Stomach (tissue), 9 donors: Measurements from ENCODE around the gene PLD3. TPM values are rescaled to one million over a fixed set of nuclear protein-coding genes. Genes with fewer than 3 reads are reported as not detected.

Source experiments
- DNase-seq, 2 donors: peaks; one replicate each; pipeline versions ENCODE4 v3.0.0 to v3.0.0-alpha.2; 2013 to 2019
- H3K27ac ChIP-seq, 5 donors: fragments of 200-600 bp in 4 of 5; sonication (generic) in 4 of 5; one replicate each; pipeline ENCODE4 v1.5.1; 2013 to 2019; ENCODE audit warnings: mild to moderate bottlenecking in 1 of 5, moderate library complexity in 1 of 5
- H3K27me3 ChIP-seq, 3 donors: fragments of 200-600 bp; sonication (generic); one replicate each; pipeline ENCODE4 v1.5.1; 2017 to 2019; ENCODE audit warnings: mixed run types in 1 of 3
- H3K36me3 ChIP-seq, 4 donors: fragments of 200-600 bp; sonication (generic); 1 replicate in 3 of 4; 2 replicates in 1 of 4; pipeline ENCODE4 v1.5.1; 2016 to 2019
- H3K4me1 ChIP-seq, 4 donors: fragments of 200-600 bp; sonication (generic); one replicate each; pipeline ENCODE4 v1.5.1; 2016 to 2019
- H3K4me3 ChIP-seq, 4 donors: fragments of 200-600 bp; sonication (generic) in 3 of 4; one replicate each; pipeline ENCODE4 v1.5.1; 2016 to 2019; ENCODE audit warnings: mild to moderate bottlenecking in 1 of 4
- H3K9me3 ChIP-seq, 4 donors: fragments of 200-600 bp; sonication (generic); one replicate each; pipeline ENCODE4 v1.5.1; 2016 to 2019
- EP300 ChIP-seq: sonication (generic); formaldehyde crosslinking; IDR thresholded peaks from one replicate; pipeline ENCODE4 v1.6.1; 2017; ENCODE audit warnings: antibody characterized with exemption
- POLR2A ChIP-seq, 4 donors: fragments of 450-650 bp; IDR thresholded peaks; one replicate each; pipeline ENCODE4 v1.6.1; 2016; ENCODE audit warnings: antibody characterized with exemption in 4 of 4, control low read depth in 2 of 4, mild to moderate bottlenecking in 1 of 4, moderate library complexity in 1 of 4
- POLR2AphosphoS5 ChIP-seq, 3 donors: sonication (generic); formaldehyde crosslinking; IDR thresholded peaks; one replicate each; pipeline ENCODE4 v1.6.1; 2016; ENCODE audit warnings: antibody characterized with exemption in 3 of 3
- WGBS, 5 donors: extraction: QIAGEN DNeasy Blood & Tissue Kit in 3 of 5; methylation state at CpG; one replicate each; pipeline versions ENCODE4 v1.1.5 to v1.1.7; 2013 to 2018; 5-methylcytosine and 5-hydroxymethylcytosine counted together
- intact Hi-C: fragments of 100-400 bp; cut with DNase I; formaldehyde crosslinking; loops from one replicate; pipeline ENCODE4 v1.15.1; 2023; ENCODE audit warnings: low total_unique reads
- polyA plus RNA-seq, 3 donors: library from polyadenylated mRNA; stranded (reverse); fragments of 200-250 nt; gene quantifications; one replicate each; pipeline ENCODE4 v1.2.3, GENCODE V29; 2013
- total RNA-seq, 5 donors: library from RNA; depleted of rRNA; stranded (reverse); fragments of >200 nt; gene quantifications; one replicate each; pipeline versions ENCODE4 v1.1.0 to v1.2.3, GENCODE V29; 2014 to 2016
- TF ChIP-seq, protein P1 (sequence below), 7 experiments: fragments of 450-650 bp in 4 of 7; fragments of 200-600 bp in 3 of 7; sonication (generic) in 3 of 7; IDR thresholded peaks; one replicate each; pipeline ENCODE4 v1.5.1; 2016 to 2019; ENCODE audit warnings: antibody characterized with exemption in 7 of 7, control low read depth in 2 of 7, mild to moderate bottlenecking in 1 of 7
- donor health status: healthy with polysubstance abuse.
- donor health status: Bipolar disorder and iron deficiency.
- donor health status: healthy.

The PLD3 gene
- total and polyA plus RNA-seq, 8 donors, result 58.8 to 273 (median 145) TPM

DNA sequence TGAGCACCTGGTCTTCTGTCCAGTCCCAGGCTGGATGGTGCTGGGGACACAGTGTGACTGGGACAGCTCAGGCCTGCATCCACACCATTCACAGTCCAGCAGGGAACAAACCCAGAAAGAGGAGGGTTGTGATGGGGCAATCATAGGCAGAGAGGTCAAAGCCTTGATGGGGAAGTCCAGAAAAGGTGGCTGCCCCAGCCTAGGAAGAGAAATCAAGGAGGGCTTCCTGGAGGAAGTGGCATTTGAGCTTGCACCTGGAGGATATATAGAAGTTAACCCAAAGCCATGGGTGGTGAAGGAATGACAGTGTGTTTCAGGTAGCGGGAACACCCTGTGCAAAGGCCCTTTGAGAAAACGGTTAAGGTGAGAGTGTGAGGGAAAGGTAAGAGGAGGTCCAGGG lies 67.3 kb downstream of the PLD3 start:
- no peak for DNase-seq
- no peaks in the 10 kb centered on the region for H3K36me3 ChIP-seq
- TF ChIP-seq EP300, result no peak
- TF ChIP-seq POLR2A (IDR thresholded peaks at IDR 0.05), result no peak
- no peak for TF ChIP-seq POLR2AphosphoS5 (IDR thresholded peaks at IDR 0.05)
- TF ChIP-seq, protein P1, sequence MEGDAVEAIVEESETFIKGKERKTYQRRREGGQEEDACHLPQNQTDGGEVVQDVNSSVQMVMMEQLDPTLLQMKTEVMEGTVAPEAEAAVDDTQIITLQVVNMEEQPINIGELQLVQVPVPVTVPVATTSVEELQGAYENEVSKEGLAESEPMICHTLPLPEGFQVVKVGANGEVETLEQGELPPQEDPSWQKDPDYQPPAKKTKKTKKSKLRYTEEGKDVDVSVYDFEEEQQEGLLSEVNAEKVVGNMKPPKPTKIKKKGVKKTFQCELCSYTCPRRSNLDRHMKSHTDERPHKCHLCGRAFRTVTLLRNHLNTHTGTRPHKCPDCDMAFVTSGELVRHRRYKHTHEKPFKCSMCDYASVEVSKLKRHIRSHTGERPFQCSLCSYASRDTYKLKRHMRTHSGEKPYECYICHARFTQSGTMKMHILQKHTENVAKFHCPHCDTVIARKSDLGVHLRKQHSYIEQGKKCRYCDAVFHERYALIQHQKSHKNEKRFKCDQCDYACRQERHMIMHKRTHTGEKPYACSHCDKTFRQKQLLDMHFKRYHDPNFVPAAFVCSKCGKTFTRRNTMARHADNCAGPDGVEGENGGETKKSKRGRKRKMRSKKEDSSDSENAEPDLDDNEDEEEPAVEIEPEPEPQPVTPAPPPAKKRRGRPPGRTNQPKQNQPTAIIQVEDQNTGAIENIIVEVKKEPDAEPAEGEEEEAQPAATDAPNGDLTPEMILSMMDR (IDR thresholded peaks at IDR 0.05), result no peak
- H3K27me3 ChIP-seq, result no peaks in the 10 kb centered on the region
- H3K4me1 ChIP-seq, result peaks cover 8 to 34% (median 19%) of the 10 kb centered on the region in 4 donors
- H3K4me3 ChIP-seq, result no peak overlapping the region
- 84 to 98% (median 94%) methylated on average over 2 of the region's 2 CpGs for WGBS, 5 donors
- no peaks in the 10 kb centered on the region for H3K9me3 ChIP-seq
- intact Hi-C loops, result no loop called here
- peak overlapping the region in 1 of 5 donors; percentile 79 for H3K27ac ChIP-seq

DNA sequence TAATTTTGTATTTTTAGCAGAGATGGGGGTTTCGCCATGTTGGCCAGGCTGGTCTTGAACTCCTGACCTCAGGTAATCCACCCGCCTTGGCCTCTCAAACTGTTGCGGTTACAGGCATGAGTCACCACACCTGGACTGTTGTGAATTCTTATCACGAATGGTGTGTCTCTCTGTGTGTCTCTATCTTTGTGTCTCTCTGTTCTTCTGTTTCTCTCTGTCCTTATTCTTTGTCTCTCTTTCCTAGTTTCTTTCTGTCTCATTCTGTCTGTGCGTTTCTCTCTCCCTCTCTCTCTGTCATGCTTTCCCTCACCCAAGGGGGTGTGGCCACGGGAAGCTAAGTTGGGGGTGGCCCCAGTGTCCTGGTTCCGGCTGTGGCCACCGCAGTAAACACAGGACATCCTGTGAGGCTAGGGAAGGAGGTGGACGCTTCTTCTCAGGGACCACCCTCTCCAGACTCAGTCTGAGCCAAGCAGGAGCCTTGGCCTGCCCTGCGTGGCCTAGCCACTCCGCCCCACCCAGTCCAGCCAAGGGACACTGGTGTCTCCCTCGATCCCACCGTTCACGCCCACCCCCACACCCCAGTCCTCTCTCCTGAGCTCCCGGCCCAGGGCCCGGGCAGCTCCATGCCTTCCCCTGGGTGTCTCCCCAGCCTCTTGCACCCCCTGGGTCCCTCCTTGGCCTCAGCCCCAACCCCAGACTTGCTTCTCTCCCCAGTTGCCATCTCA lies 68.6 kb downstream of the PLD3 start:
- 32 to 36% (median 36%) methylated on average over 12 to 16 of the region's 16 CpGs for WGBS, 5 donors
- H3K4me3 ChIP-seq, result no peak overlapping the region

DNA sequence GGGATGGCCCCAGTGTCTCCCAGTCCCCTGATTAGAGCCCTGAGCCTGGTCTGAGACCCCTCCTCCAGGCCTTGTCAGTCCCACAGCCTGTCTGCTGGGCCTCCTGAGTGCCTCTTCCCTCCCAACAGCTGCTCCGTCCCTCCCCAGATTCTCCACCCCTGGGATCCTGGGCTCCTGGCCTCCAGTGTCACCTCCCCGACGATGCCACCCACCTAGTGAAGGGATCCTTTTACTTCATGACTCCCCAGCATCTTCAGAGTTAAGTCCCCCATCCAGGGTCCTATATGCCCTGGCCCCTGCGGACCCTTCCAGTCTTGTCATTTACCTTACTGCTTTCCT lies 69.1 kb downstream of the PLD3 start:
- H3K36me3 ChIP-seq, result peaks cover 4% of the 10 kb centered on the region in 4 donors
- WGBS, 5 donors, result 70 to 83% (median 79%) methylated on average over 4 of the region's 4 CpGs
- no peak overlapping the region for H3K4me3 ChIP-seq
- no peaks in the 10 kb centered on the region for H3K9me3 ChIP-seq
- H3K27ac ChIP-seq, result peak overlapping the region; percentile 48 to 81 (median 79)
- peaks cover 21 to 41% (median 28%) of the 10 kb centered on the region in 4 donors for H3K4me1 ChIP-seq
- H3K27me3 ChIP-seq, result no peaks in the 10 kb centered on the region
- intact Hi-C loops, result no loop called here
- DNase-seq, result no peak
- TF ChIP-seq EP300, result no peak
- TF ChIP-seq, protein P1 (IDR thresholded peaks at IDR 0.05), result no peak
- TF ChIP-seq POLR2A (IDR thresholded peaks at IDR 0.05), result no peak
- TF ChIP-seq POLR2AphosphoS5 (IDR thresholded peaks at IDR 0.05), result no peak

More for the DNA sequence above, 68.6 kb downstream of the PLD3 start:
- Histone ChIP-seq H3K27me3 (no peaks in the 10 kb centered on the region), H3K36me3 (no peaks in the 10 kb centered on the region), H3K27ac (peak overlapping the region; percentile 48 to 81 (median 79)), H3K4me1 (peaks cover 16 to 36% (median 23%) of the 10 kb centered on the region in 4 donors), H3K9me3 (no peaks in the 10 kb centered on the region)
- peak; percentile 44 to 83 for DNase-seq
- intact Hi-C loops, result no loop called here
- TF ChIP-seq EP300 (no peak), POLR2AphosphoS5 (IDR thresholded peaks at IDR 0.05) (peak; percentile 34 to 71 (median 63)), POLR2A (IDR thresholded peaks at IDR 0.05) (no peak)
- TF ChIP-seq, protein P1 (IDR thresholded peaks at IDR 0.05), result no peak

DNA sequence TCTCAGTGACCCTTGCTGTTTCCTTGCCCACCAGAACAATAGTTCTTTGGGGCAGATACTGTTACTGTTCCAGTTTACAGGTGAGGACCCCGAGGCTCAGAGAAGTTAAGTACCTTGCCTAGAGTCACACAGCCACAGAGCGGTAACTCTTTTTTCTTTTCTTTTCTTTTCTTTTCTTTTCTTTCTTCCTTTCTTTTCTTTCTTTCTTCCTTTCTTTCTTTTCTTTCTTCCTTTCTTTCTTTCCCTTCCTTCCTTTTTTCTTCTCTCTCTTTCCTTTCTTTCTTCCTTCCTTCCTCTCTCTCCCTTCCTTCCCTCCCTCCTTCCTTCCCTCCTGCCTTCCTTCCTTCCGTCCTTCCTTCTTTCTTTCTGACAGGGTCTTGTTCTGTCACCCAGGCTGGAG lies 69.5 kb downstream of the PLD3 start:
- DNase-seq, result no peak
- no peaks in the 10 kb centered on the region for H3K27me3 ChIP-seq
- no peak overlapping the region for H3K4me3 ChIP-seq
- intact Hi-C loops, result no loop called here
- H3K4me1 ChIP-seq, result peaks cover 26 to 45% (median 32%) of the 10 kb centered on the region in 4 donors
- 82 to 96% (median 92%) methylated on average over 3 of the region's 3 CpGs for WGBS, 5 donors
- H3K36me3 ChIP-seq, result peaks cover 8 to 9% (median 9%) of the 10 kb centered on the region in 4 donors
- H3K9me3 ChIP-seq, result no peaks in the 10 kb centered on the region
- H3K27ac ChIP-seq, result peak overlapping the region in 4 of 5 donors; percentile 61 to 81 (median 80)
- TF ChIP-seq, protein P1 (IDR thresholded peaks at IDR 0.05), result no peak
- no peak for TF ChIP-seq POLR2AphosphoS5 (IDR thresholded peaks at IDR 0.05)
- no peak for TF ChIP-seq EP300
- TF ChIP-seq POLR2A (IDR thresholded peaks at IDR 0.05), result no peak
